ENCODE data around the gene TMEM178B.
A peak's percentile ranks its signal among the peaks of the same experiment; 100 is the strongest.
"Not testable (repeated sequence)": the region's sequence is repeated elsewhere in the genome, so short reads cannot be mapped to it uniquely, and the experiment has no call there.

Gene TMEM178B

DNA sequence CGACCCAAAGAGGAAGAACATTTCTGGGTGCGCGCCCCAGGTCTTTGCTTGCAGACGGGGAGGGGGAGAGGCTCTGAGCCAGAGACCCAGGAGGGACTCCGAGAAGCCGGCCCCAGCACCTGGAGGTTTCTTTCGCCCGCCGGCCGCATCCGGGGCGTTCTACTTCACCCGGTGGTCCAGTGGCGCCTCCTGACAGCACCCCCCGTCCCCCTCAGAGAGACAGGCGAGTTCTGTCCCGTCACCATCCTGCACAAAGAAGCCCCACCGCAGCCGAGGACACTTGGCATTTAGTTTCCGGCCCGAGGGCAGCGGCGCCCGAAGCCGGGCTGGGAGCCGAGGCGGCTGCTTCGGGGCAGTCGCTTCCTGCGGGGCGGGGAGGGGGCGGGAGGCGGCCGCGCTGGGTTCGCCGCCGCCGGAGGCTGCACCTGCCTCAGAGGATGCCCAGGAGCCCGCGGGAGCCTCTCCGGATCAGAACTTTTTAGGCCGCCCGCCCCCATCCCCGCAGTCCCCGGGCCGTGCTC, at the start of gene TMEM178B:
Gene TMEM178B, plus strand, starts transcription at position 424 of the 521 bp plus-strand sequence.
- no peak for TF ChIP-seq ZNF274 (IDR thresholded peaks at IDR 0.05; ENCODE audit: low read depth, low read length)
- H3K4me3 ChIP-seq (ENCODE audit: low read length), result peak within 1 kb of the TSS; percentile 40

DNA sequence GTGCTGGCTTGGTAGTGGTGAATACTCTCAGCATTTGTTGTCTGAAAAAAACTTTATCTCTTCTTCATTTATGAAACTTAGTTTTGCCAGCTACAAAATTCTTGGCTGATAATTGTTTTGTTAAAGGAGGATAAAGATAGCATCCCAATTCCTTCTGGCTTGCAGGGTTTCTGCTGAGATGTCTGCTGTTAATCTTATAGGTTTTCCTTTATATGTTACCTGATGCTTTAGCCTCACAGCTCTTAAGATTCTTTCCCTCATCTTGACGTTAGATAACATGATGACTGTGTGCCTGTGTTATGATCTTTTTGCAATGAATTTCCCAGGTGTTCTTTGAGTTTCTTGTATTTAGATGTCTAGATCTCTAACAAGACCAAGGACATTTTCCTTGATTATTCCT, 49.2 kb upstream of the TMEM178B start:
- no peak overlapping the region for H3K4me3 ChIP-seq (ENCODE audit: low read length)
- TF ChIP-seq ZNF274 (IDR thresholded peaks at IDR 0.05; ENCODE audit: low read depth, low read length), result no peak

DNA sequence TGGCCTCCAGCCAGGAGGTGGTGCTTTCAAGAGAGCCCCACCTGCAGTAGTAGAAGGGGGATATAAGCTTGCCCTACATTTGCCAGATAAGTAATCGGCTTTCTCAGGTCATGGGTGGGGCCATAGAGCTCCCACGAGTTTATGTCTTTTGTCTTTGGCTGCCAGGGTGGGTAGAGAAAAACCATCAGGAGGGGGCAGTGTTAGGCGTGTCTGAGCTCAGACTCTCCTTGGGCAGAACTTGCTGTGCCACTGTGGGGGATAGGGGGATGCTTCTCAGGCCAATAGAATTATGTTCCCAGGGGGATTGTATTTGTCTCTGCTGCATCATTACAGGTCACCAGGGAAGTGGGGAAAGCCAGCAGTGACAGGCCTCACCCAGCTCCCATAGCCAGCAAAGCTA, 46.8 kb upstream of the TMEM178B start:
- H3K4me3 ChIP-seq (ENCODE audit: low read length), result no peak overlapping the region
- TF ChIP-seq ZNF274 (IDR thresholded peaks at IDR 0.05; ENCODE audit: low read depth, low read length), result no peak

DNA sequence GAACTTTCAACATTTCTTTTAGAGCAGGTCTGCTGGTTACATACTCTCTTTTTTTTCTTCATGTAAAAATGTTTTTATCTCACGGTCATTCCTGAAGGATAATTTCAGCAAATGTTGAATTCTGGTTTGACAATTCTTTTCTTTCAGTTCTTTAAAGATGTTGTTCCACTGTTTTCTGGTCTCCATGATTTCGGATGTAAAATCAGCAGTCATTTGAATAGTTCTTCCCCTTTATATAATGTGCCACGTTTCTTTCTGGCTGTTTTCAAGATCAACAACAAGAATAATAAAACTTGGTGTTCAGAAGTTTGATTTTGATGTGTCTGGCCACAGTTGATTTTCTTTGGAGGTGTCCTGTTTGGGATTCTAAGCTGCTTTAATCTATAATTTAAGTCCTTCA, 45.1 kb upstream of the TMEM178B start:
- TF ChIP-seq ZNF274 (IDR thresholded peaks at IDR 0.05; ENCODE audit: low read depth, low read length), result no peak
- H3K4me3 ChIP-seq (ENCODE audit: low read length), result no peak overlapping the region

DNA sequence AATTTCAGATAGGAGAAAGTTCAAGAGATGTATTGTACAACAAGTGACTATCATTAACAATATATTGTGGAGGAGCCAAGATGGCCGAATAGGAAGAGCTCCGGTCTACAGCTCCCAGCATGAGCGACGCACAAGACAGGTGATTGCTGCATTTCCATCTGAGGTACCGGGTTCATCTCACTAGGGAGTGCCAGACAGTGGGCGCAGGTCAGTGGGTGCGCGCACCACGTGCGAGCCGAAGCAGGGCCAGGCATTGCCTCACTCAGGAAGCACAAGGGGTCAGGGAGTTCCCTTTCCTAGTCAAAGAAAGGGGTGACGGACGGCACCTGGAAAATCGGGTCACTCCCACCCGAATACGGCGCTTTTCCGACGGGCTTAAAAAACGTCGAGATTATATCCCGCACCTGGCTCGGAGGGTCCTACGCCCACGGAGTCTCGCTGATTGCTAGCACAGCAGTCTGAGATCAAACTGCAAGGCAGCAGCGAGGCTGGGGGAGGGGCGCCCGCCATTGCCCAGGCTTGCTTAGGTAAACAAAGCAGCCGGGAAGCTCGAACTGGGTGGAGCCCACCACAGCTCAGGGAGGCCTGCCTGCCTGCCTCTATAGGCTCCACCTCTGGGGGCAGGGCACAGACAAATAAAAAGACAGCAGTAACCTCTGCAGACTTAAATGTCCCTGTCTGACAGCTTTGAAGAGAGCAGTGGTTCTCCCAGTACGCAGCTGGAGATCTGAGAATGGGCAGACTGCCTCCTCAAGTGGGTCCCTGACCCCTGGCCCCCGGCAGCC, 41.1 kb upstream of the TMEM178B start:
- not testable (repeated sequence) for H3K4me3 ChIP-seq (ENCODE audit: low read length)

DNA sequence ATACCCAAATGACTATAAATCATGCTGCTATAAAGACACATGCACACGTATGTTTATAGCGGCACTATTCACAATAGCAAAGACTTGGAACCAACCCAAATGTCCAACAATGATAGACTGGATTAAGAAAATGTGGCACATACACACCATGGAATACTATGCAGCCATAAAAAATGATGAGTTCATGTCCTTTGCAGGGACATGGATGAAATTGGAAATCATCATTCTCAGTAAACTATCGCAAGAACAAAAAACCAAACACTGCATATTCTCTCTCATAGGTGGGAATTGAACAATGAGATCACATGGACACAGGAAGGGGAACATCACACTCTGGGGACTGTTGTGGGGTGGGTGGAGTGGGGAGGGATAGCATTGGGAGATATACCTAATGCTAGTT, 35.8 kb upstream of the TMEM178B start:
- not testable (repeated sequence) for H3K4me3 ChIP-seq (ENCODE audit: low read length)

DNA sequence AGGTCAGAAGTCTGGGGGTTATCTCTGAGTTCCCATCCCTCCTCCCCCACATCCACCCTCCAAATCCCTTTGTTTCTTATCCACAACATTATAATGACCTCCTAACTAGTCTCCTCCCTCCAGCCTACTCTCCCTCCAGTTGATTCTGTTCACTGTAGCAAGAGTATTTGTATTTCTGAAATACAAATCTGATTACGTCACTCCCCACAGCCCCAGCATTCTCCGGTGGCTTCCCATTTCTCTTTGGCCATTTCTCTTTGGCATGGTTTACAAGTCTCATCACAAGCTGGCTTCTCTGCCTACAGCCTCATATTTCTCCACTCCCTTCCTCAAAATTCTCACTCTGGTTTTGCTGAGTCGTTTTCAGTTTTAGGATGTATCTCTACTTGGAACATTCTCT, 34.5 kb upstream of the TMEM178B start:
- TF ChIP-seq ZNF274 (IDR thresholded peaks at IDR 0.05; ENCODE audit: low read depth, low read length), result no peak
- H3K4me3 ChIP-seq (ENCODE audit: low read length), result no peak overlapping the region

DNA sequence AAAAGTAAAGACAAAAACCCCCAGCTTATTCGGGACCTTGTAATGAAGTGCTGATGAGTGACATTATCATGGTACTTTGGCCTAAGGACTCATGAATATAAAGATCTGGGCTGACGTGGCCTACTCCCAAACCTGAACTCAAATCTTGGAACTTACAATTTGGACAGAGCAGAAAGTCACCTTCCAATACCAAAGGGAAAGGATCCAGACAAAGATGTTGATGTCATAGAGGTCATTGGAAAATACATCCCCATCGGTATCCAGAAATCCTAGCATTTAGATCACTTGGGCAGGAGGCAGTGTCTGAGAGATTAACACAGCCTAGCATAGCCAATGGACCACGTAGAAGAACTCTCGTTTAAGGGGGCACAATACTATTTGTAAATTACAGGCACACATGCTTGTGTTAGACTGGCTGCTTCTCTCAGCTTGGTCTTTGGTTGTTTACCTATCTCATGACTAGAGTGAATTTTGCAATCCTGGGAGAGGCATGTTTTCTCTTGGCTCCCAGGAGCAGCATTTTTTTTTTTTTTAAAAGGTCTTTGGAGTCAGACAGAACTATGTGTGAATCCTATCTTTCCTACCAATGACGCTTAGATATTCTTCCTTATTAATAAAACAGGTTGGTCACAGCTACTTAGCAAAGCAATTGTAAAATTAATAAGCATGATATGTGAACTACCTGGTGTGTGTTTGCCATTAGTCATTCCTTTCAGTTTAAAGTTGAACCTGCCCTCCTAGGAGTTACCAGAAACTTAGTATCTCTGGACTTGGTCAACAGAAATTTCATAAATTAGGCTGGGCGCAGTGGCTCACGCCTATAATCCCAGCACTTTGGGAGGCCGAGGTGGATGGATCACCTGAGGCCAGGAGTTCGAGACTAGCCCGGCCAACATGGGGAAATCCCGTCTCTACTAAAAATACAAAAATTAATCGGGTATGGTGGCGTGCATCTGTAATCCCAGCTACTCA, 31.4 kb upstream of the TMEM178B start:
- no peak for TF ChIP-seq ZNF274 (IDR thresholded peaks at IDR 0.05; ENCODE audit: low read depth, low read length)
- H3K4me3 ChIP-seq (ENCODE audit: low read length), result no peak overlapping the region

DNA sequence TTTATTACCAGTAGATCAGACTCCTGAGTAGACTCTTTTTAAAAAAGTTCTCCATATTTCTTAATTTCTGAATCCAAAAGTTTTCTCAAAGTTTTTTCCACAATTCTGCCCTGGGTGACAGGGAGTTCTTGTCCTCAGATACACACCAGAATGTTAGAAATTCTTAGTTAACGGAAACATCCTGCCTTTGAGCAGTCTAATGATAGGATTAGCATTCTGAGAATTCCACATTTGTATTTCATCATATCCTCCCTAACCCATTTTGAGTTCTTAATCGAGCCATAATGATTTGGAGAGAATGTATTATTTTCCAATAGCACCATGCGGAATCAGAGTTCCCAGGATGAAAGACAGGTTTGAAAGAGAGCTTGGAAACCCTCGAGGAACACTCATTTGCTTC, 30.2 kb upstream of the TMEM178B start:
- no peak overlapping the region for H3K4me3 ChIP-seq (ENCODE audit: low read length)
- no peak for TF ChIP-seq ZNF274 (IDR thresholded peaks at IDR 0.05; ENCODE audit: low read depth, low read length)

DNA sequence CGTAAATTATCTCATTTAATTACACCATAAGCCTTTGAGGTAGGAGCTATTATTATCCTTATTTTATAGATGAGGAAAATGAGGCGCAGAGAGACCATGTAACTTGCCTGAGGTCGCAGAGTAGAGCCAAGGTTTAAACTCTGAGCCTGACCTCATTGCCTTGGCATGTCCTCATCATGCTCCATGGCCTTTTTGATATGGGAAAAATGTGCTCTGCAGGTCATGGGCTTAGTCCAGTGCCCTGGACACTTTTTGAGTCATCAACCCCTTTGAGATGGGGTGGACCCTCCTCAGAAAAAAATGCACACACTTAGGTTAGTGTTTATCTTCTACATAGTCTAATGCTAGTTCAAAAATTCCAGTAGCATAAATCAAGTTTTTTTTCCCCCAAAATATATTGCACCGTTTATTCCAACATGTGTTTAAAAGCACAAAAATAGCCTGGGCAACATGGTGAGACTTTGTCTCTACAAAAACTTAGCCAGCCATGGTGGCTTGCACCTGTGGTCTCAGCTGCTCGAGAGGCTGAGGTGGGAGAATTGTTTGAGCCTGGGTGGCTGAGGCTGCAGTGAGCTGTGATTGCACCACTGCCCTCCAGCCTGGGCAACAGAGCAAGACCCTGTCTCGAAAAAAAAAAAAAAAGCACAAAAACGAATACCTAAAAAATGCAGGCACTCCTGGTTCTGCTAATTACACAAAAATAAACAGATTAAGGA, 28.6 kb upstream of the TMEM178B start:
- TF ChIP-seq ZNF274 (IDR thresholded peaks at IDR 0.05; ENCODE audit: low read depth, low read length), result no peak
- no peak overlapping the region for H3K4me3 ChIP-seq (ENCODE audit: low read length)

DNA sequence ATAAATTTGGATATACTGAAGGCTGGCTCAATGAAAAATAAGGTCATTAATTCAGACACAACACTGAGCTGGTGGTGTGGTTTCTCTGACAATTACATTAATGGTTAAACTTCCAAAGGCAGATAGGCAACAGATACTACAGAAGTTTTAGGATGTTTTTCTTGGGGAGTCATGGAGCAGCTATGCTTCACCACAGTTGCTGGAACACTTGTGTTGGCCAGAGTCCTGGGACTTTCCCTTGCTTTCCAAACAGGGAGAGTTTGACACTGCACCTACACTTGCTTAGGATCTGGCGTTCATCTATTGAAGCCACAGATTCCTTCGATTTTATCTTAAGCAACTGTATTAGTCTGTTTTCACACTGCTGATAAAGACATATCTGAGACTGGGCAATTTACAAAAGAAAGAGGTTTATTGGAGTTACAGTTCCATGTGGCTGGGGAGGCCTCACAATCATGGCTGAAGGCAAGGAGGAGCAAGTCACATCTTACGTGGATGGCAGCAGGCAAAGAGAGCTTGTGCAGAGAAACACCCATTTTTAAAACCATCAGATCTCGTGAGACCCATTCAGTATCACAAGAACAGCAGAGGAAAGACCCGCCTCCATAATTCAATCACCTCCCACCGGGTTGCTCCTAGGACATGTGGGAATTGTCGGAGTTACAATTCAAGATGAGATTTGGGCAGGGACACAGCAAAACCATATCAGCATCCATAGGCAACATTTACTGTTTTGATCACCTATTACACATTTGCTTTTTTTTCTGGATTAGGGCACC, 27.8 kb upstream of the TMEM178B start:
- TF ChIP-seq ZNF274 (IDR thresholded peaks at IDR 0.05; ENCODE audit: low read depth, low read length), result no peak
- H3K4me3 ChIP-seq (ENCODE audit: low read length), result no peak overlapping the region

DNA sequence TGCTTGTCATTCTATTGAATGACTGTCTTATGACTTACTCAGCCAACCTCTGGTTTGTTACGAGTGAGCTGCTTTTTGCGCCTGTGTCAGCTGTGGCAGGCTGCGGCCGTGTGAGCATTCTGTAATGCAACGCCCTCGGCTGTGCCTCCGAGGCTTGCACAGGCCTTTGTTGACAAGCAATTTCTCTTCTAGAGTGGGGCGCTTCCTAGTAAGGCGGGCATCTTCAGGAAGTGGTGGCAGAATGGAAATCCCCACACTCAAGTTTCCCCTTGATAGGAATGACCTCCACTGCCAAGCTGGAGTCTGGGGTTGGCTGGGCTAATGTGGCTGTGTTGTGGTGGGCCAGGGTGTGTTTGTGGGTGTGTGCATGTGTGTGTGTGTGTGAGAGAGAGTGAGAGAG, 20.2 kb upstream of the TMEM178B start:
- no peak for TF ChIP-seq ZNF274 (IDR thresholded peaks at IDR 0.05; ENCODE audit: low read depth, low read length)
- H3K4me3 ChIP-seq (ENCODE audit: low read length), result no peak overlapping the region

DNA sequence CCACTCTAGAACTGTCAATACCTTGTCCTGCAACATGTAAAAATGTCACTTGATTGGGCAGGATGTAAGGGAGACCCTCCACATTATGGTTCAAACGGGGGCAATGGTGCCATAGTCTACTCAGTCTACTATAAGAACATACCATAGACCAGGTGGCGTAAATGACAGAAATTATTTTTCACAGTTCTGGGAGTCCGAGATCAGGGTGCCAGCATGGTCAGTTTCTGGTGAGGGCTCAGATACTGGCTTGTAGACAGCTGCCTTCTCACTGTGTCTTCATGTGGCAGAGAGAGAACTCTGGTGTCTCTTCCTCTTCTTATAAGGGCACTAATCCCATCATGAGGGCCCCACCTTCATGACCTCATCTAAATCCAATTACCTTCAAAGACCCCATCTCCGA, 18.7 kb upstream of the TMEM178B start:
- TF ChIP-seq ZNF274 (IDR thresholded peaks at IDR 0.05; ENCODE audit: low read depth, low read length), result no peak
- no peak overlapping the region for H3K4me3 ChIP-seq (ENCODE audit: low read length)

DNA sequence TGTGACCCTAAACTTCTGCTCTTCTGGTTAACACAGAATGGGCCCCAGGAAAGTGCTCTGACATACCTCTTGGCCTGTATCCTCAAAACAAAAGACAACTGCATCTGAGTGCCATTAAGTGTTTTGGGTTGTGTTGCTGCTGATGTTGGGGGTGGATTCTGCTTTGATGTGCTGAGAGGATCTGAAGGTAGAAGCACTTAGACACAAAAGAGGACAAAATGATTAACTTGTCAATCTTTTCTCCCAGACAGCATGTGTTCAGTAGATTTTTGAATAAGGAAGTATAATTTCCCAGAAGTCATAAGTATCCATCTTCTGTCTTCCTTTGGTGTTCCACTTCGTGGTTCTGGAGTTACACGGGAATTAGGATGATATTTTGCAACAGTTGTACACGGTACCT, 16.1 kb upstream of the TMEM178B start:
- TF ChIP-seq ZNF274 (IDR thresholded peaks at IDR 0.05; ENCODE audit: low read depth, low read length), result no peak
- H3K4me3 ChIP-seq (ENCODE audit: low read length), result no peak overlapping the region

DNA sequence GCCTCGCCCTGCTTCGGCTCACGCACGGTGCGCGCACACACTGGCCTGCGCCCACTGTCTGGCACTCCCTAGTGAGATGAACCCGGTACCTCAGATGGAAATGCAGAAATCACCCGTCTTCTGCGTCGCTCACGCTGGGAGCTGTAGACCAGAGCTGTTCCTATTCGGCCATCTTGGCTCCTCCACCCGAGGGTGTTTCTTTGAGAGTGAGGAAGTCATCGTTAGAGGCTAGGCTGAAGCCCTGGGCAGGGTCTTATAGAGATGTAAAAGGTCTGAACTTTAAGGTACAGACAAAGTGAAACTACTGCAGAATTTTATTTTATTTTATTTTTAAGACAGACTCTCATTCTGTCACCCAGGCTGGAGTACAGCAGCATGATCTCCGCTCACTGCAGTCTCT, 6.0 kb upstream of the TMEM178B start:
- not testable (repeated sequence) for H3K4me3 ChIP-seq (ENCODE audit: low read length)

All from GM08714 (cell line).